Activated CD8-positive, alpha-beta memory T cell treated with anti-CD3 and anti-CD28 coated beads, Interleukin-2, amount 50 U/mL, for 48 hours (primary cell): ENCODE measurements around the gene CACNA2D1.
"Not testable (repeated sequence)": the region's sequence is repeated elsewhere in the genome, so short reads cannot be mapped to it uniquely, and the experiment has no call there.

Experiments
- DNase-seq: peaks from one replicate; pipeline ENCODE4 v3.0.0-alpha.2; 2020

Gene CACNA2D1

DNA sequence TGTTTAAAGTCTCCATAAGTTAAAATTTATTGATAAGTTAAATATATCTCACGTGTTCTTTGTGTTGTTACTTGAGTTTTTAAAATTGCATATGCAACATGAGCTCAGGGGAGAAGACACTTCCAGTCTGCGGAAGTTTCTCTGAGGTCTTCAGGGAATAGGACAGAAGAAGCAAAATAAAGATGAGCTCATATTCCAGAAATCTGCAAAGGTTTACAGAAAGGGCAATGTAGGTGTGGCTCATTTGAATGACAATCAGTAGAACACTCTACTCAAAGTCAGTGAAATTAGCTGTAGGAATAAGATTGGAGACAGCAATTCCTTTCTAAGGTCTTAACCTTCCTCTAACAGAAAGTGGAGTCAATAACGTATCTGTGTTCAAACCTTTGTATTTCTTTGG lies 53.7 kb downstream of the CACNA2D1 start:
- DNase-seq = no peak

DNA sequence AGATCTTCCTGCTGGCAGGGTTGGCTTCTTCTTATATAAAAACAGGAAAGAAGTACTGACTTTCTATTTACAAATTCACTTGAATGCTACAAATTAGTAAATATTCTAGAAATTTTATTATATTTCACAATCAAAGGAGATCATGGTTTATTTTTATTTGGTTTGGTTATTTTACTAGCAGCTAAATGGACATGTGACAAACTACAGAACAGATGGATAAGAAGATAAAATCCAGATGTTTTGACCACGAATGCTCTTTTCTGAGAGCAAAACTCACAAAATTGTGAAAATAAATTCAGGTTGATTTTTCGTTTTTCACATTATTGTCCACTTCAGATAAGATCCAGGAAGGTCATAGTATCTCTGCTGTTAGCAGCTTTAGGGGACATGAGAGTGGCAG lies 55.4 kb downstream of the CACNA2D1 start:
- no peak for DNase-seq

DNA sequence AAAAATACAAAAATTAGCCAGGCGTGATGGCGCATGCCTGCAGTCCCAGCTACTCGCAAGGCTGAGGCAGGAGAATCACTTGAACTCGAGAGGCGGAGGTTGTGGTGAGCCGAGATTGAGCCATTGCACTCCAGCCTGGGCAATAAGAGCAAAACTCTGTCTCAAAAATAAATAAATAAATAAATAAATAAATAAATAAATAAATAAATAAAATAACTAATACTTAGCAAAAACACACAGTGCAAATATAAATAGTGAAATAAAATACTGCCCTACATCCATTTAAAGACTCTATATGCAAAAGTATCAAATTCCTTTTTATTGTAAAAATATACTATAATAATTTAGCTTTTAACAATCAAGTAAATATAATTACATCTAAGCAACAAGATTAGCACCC lies 57.0 kb downstream of the CACNA2D1 start:
- not testable (repeated sequence) for DNase-seq

- DNase-seq = no peak
Measured at GRCh38 chr7:82384779-82385178, 58.8 kb downstream of the CACNA2D1 start.

DNA sequence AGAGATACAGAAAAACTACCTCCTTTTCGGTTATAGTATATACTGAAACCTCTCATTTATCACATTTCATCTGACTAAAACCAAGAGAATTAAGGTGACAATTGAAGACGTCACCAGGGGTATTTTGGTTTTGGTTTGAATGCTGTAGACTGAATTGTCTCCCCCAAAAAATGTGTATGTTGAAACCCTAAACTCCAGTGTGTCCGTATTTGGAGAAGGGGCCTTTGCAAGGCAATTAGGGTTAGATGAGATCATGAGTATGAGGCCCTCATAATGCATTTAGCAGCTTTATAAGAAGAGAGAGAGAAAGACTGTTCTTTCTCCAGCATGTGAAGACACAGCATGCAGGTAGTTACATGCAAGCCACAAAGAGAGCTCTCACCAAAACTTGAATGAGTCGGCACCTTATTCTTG lies 59.5 kb downstream of the CACNA2D1 start:
- no peak for DNase-seq

- DNase-seq = no peak
Measured at GRCh38 chr7:82382276-82382675, 61.3 kb downstream of the CACNA2D1 start.

DNA sequence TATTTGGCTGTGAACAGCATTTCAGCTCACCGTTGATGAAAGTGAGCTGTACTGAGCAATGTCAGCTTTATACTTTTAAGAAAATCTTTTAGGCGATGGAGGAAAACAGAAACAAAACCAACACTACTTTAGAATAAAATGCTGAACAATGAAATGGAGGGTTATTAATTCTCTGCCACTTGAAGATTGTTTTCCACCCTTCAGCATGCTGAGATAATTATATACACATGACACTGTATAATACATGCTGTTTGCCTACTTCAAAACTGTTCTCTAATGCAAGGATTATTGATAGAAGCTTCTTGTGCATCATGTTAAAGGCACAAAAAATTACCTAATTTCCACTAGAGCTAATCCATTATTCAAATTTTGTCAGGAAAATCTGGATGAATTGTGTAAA lies 66.8 kb downstream of the CACNA2D1 start:
- no peak for DNase-seq

- no peak for DNase-seq
Measured at GRCh38 chr7:82375713-82376112, 67.9 kb downstream of the CACNA2D1 start.

GRCh38 chr7:82375129-82375528 lies 68.4 kb downstream of the CACNA2D1 start:
- DNase-seq = no peak

- no peak for DNase-seq
Measured at GRCh38 chr7:82373926-82374635, 69.5 kb downstream of the CACNA2D1 start.

- no peak for DNase-seq
Measured at GRCh38 chr7:82364671-82365070, 78.9 kb downstream of the CACNA2D1 start.

- no peak for DNase-seq
Measured at GRCh38 chr7:82364048-82364447, 79.5 kb downstream of the CACNA2D1 start.

DNA sequence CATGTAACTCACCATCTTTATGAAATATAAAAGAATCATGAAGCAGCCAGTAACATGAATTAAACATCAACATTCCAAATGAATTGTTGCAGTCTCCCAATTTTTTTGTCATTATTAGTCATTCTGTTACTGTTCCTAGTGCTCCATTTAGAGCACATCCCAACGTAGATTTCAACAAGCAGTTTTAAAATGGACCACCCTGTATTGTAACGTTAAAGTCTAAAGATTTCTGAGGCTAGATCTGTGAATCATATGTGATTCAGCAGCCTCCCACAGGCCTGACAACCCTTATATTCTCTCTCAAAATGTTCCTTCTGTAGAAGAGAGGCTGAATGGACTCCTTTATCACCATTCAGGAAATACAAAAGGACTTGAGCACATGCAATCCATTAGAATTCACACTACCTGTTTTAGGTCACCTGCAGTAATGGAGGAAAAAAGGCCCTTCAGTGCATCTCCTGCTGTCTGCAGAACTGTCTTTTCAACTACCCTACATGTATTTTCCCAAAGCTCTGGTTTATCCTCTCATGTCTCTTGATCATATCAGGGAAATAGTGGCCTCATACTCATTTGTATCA lies 81.4 kb downstream of the CACNA2D1 start:
- DNase-seq = no peak

DNA sequence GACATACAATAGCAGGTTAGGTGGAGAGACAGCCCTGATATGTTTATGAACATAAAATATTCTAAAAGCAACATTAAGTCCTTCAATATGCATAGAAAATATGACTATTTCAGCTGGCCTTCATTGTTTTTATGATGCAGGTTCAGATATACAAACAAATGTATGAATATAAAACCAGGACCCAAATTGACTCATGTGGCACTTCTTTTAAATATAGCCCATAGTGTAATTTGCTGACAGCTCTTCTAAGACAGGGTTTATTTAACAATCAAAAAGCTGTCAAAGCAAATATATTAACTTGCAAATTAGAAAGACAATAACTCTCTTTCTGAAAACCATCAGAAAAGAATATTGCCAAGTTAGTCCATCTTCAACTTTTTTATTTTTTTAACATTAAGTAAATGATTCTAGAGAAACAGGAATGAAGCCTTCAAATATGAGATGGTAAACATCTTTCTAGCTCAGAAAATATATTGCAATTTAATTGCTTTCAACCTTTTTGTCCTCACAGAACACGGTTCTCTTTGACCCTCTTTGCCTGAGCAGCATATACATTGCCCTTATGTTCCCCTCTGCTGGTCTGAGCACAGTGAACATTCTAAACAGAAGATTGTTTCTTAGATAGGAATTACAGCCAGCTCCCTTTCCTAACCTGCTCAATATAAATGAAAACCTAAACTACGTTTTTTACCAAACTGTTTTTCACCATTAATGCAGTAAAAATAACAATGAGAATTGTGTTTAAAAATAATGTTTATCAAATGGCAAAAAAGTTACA lies 82.8 kb downstream of the CACNA2D1 start:
- no peak for DNase-seq

DNA sequence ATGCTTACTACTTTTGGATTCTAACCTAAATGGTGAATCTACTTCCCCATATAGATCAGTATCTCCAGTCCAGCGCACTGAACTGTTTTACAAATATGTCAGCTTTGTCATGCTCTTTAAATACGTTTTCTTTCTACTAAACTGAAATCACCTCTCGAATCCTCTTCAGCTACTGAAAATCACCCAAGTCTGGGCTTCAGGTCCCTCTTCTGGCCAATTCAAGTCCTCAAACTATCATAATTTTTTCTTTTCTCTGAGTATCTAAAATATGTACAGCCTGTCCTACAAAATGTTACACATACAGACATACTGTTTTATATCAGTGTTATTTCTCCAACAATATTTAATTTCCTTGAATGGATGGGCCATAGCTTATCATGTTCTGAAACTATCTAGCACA lies 84.2 kb downstream of the CACNA2D1 start:
- DNase-seq = no peak

- DNase-seq = no peak
Measured at GRCh38 chr7:82358923-82359322, 84.7 kb downstream of the CACNA2D1 start.

- DNase-seq = no peak
Measured at GRCh38 chr7:82358009-82358578, 85.5 kb downstream of the CACNA2D1 start.

GRCh38 chr7:82348251-82348650 lies 95.3 kb downstream of the CACNA2D1 start:
- no peak for DNase-seq

- DNase-seq = no peak
Measured at GRCh38 chr7:82347808-82348207, 95.8 kb downstream of the CACNA2D1 start.

DNA sequence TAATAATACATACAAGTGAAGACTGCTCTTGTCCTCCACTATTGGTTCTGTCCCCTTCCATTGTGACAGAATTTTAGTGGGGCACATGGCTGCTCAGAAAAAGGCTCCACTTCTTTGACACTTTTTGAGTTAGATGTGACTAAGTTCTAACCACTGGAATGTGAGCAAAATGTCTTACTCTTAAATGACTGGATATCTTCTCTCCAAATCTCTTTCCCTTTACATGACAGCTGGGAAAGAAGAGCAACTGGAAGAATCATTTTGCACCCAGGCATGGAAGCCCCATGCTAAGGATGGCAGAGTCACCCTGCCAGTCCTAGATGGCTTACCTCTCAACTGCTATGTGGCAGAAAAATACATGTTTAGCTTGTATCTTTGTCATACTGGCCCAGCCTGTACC lies 97.7 kb downstream of the CACNA2D1 start:
- DNase-seq = no peak

DNA sequence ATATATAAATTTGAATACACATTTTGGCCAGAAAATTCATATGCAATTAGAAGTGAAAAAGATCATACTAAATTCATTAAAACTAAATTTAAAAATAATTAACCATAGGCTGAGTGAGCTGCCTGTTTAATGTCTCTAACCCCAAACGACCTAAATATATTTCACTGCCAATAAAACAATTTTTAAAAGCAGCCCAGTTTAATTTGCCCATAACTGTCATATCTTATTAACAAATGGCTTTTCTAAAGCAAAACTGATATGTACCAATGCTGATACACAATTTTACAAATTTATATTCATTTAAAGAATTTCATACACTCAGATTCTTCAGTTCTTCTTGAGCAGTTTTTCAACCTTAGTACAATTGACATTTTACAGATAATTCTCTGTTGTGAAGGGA lies 99.9 kb downstream of the CACNA2D1 start:
- DNase-seq = no peak

DNA sequence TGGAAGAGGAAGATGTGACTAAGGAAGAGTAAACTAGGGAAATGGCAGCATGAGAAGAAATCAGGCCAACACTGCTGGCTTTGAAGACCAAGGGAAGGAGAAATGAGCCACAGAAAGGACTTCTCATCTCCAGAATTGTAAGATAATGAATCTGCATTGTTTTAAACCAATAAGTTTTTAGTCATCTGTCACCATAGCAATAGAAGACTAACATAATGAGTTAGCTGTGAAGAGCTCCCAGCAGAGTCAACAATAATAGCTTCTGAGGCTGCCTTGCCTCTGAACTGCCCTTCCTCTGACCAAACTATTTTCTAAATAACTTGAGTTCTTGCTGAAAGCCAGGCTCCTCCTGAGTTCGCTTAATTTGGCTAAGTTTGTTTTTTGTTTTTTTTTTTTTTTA lies 103.6 kb downstream of the CACNA2D1 start:
- DNase-seq = no peak

- DNase-seq = no peak
Measured at GRCh38 chr7:82335927-82336326, 107.7 kb downstream of the CACNA2D1 start.

- DNase-seq = no peak
Measured at GRCh38 chr7:82335001-82335400, 108.6 kb downstream of the CACNA2D1 start.
